ENCODE measurements around the gene TLE6.
A peak's percentile ranks its signal among the peaks of the same experiment; 100 is the strongest.
"Not testable (repeated sequence)": the region's sequence is repeated elsewhere in the genome, so short reads cannot be mapped to it uniquely, and the experiment has no call there.

Gene TLE6

DNA sequence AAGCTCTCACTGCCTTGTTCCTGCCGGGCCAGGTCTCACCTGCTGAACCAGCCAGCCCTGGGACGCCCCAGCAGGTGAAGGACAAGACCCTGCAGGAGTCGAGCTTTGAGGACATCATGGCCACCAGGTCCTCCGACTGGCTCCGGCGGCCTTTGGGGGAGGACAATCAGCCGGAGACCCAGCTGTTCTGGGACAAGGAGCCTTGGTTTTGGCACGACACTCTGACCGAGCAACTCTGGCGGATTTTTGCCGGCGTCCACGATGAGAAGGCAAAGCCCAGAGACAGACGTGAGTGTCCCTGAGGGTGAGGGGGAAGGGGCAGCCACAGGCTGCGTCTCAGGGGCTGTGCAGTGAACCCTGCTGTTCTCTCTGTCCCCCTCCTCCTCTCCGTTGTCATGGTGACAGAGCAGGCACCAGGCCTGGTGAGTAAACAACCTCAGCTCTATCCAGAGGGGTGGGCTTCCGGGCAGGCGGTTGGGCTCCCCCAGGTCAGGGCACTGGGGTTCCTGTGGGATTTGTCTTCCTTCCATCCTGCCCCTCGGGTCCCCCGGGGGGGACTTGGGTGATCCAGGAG is 9.7 kb downstream of the TLE6 start:
- no peaks in the 10 kb centered on the region for H3K9me3 ChIP-seq (ENCODE audit: control insufficient read depth, low read length)
- peak overlapping the region; percentile 2 for H3K4me3 ChIP-seq (ENCODE audit: extremely low read depth, insufficient read depth, low read length, poor library complexity, severe bottlenecking)
- no peaks in the 10 kb centered on the region for H3K36me3 ChIP-seq (ENCODE audit: control insufficient read depth, insufficient read depth, low read length)
- H3K27ac ChIP-seq (ENCODE audit: low read depth, low read length, severe bottlenecking) = peak overlapping the region; percentile 81
- 10 to 20% methylated on average over 15 to 17 of the region's 20 CpGs for WGBS, 2 experiments (ENCODE audit: insufficient coverage in 2 of 2)
- H3K4me1 ChIP-seq (ENCODE audit: control insufficient read depth, insufficient read depth, low read length, poor library complexity, severe bottlenecking) = peaks cover 18% of the 10 kb centered on the region

GRCh38 chr19:2987797-2988196 is 10.4 kb downstream of the TLE6 start:
- Histone ChIP-seq H3K36me3 (ENCODE audit: control insufficient read depth, insufficient read depth, low read length) (no peaks in the 10 kb centered on the region), H3K9me3 (ENCODE audit: control insufficient read depth, low read length) (no peaks in the 10 kb centered on the region), H3K27ac (ENCODE audit: low read depth, low read length, severe bottlenecking) (peak overlapping the region; percentile 81), H3K4me1 (ENCODE audit: control insufficient read depth, insufficient read depth, low read length, poor library complexity, severe bottlenecking) (peaks cover 18% of the 10 kb centered on the region), H3K4me3 (ENCODE audit: extremely low read depth, insufficient read depth, low read length, poor library complexity, severe bottlenecking) (no peak overlapping the region)
- WGBS, 2 experiments (ENCODE audit: insufficient coverage in 2 of 2) = 76% methylated on average over 6 to 11 of the region's 12 CpGs

GRCh38 chr19:2988568-2988967 is 11.2 kb downstream of the TLE6 start:
- H3K27ac ChIP-seq (ENCODE audit: low read depth, low read length, severe bottlenecking) = no peak overlapping the region
- no peaks in the 10 kb centered on the region for H3K9me3 ChIP-seq (ENCODE audit: control insufficient read depth, low read length)
- H3K4me1 ChIP-seq (ENCODE audit: control insufficient read depth, insufficient read depth, low read length, poor library complexity, severe bottlenecking) = peaks cover 18% of the 10 kb centered on the region
- H3K4me3 ChIP-seq (ENCODE audit: extremely low read depth, insufficient read depth, low read length, poor library complexity, severe bottlenecking) = no peak overlapping the region
- no peaks in the 10 kb centered on the region for H3K36me3 ChIP-seq (ENCODE audit: control insufficient read depth, insufficient read depth, low read length)
- WGBS, 2 experiments (ENCODE audit: insufficient coverage in 2 of 2) = 81 to 91% methylated on average over 3 of the region's 3 CpGs

- no peak overlapping the region for H3K27ac ChIP-seq (ENCODE audit: low read depth, low read length, severe bottlenecking)
- peaks cover 13% of the 10 kb centered on the region for H3K4me1 ChIP-seq (ENCODE audit: control insufficient read depth, insufficient read depth, low read length, poor library complexity, severe bottlenecking)
- WGBS, 2 experiments (ENCODE audit: insufficient coverage in 2 of 2) = 81 to 83% methylated on average over 12 to 15 of the region's 15 CpGs
- H3K9me3 ChIP-seq (ENCODE audit: control insufficient read depth, low read length) = no peaks in the 10 kb centered on the region
- H3K36me3 ChIP-seq (ENCODE audit: control insufficient read depth, insufficient read depth, low read length) = no peaks in the 10 kb centered on the region
- no peak overlapping the region for H3K4me3 ChIP-seq (ENCODE audit: extremely low read depth, insufficient read depth, low read length, poor library complexity, severe bottlenecking)
These were observed 12.0 kb downstream of the TLE6 start for GRCh38 chr19:2989236-2989946.

DNA sequence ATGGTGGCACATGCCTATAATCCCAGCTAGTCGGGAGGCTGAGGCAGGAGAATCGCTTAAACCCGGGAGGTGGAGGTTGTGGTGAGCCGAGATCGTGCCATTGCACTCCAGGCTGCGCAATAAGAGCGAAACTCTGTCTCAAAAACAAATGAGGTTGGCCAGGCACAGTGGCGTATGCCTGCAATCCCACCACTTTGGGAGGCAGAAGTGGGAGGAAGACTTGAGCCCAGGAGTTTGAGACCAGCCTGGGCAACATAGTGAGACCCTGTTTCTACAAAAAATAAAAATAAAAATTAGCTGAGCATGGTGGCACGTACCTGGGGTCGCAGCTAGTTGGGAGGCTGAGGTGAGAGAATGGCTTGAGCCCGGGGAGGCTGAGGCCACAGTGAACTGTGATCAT is 15.0 kb downstream of the TLE6 start:
- H3K27ac ChIP-seq (ENCODE audit: low read depth, low read length, severe bottlenecking); H3K4me1 ChIP-seq (ENCODE audit: control insufficient read depth, insufficient read depth, low read length, poor library complexity, severe bottlenecking): not testable (repeated sequence)
- WGBS, 2 experiments (ENCODE audit: insufficient coverage in 2 of 2) = 87 to 93% methylated on average over 11 of the region's 11 CpGs

DNA sequence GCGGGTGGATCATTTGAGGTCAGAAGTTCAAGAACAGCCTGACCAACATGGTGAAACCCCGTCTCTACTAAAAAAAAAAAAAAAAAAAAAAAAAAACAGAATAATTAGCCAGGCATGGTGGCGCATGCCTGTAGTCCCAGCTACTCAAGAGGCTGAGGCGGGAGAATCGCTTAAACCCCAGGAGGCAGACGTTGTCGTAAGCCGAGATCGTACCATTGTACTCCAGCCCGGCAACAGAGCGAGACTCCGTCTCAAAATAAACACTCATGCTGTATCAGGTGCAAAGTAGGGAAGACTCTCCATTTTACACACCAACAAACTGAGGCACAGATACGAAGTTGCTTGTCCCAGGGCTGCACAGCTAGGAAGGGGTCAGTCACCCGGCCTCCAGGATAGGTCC is 15.6 kb downstream of the TLE6 start:
- Histone ChIP-seq H3K36me3 (ENCODE audit: control insufficient read depth, insufficient read depth, low read length) (no peaks in the 10 kb centered on the region), H3K9me3 (ENCODE audit: control insufficient read depth, low read length) (no peaks in the 10 kb centered on the region), H3K4me3 (ENCODE audit: extremely low read depth, insufficient read depth, low read length, poor library complexity, severe bottlenecking) (no peak overlapping the region), H3K4me1 (ENCODE audit: control insufficient read depth, insufficient read depth, low read length, poor library complexity, severe bottlenecking) (no peaks in the 10 kb centered on the region), H3K27ac (ENCODE audit: low read depth, low read length, severe bottlenecking) (no peak overlapping the region)
- WGBS, 2 experiments (ENCODE audit: insufficient coverage in 2 of 2) = 72 to 83% methylated on average over 9 to 10 of the region's 14 CpGs

More for the DNA sequence above, 15.0 kb downstream of the TLE6 start:
- not testable (repeated sequence) for H3K4me3 ChIP-seq (ENCODE audit: extremely low read depth, insufficient read depth, low read length, poor library complexity, severe bottlenecking); H3K36me3 ChIP-seq (ENCODE audit: control insufficient read depth, insufficient read depth, low read length); H3K9me3 ChIP-seq (ENCODE audit: control insufficient read depth, low read length)

- Histone ChIP-seq H3K4me1 (ENCODE audit: control insufficient read depth, insufficient read depth, low read length, poor library complexity, severe bottlenecking) (no peaks in the 10 kb centered on the region), H3K9me3 (ENCODE audit: control insufficient read depth, low read length) (no peaks in the 10 kb centered on the region), H3K27ac (ENCODE audit: low read depth, low read length, severe bottlenecking) (no peak overlapping the region), H3K36me3 (ENCODE audit: control insufficient read depth, insufficient read depth, low read length) (no peaks in the 10 kb centered on the region), H3K4me3 (ENCODE audit: extremely low read depth, insufficient read depth, low read length, poor library complexity, severe bottlenecking) (no peak overlapping the region)
- 86% methylated on average over 6 of the region's 9 CpGs; no CpG with 5 or more reads in 1 of the 2 experiments for WGBS, 2 experiments (ENCODE audit: insufficient coverage in 2 of 2)
These were observed 16.2 kb downstream of the TLE6 start for GRCh38 chr19:2993579-2993978.

DNA sequence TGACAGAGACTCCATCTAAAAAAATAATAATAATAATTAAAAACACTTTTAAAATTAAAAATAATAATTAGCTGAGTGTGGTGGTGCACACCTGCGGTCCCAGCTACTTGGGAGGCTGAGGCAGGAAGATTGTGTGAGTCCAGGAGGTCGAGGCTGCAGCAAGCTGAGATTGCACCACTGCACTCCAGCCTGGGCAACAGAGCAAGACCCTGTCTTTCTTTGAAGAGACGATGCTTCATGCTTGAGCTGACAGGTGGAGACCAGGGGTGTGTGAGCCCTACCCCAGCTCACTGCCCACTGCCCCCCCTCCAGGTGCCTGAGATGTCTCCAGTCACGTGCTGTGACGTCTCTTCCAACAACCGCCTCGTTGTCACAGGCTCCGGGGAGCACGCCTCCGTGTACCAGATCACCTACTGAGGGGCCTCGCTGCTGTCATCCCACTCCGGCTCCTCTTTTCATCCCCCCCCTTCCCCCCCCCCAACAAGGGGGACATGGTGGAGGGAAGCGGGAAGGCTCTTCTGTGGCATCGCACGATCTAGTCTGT is 17.3 kb downstream of the TLE6 start:
- Histone ChIP-seq H3K4me1 (ENCODE audit: control insufficient read depth, insufficient read depth, low read length, poor library complexity, severe bottlenecking) (no peaks in the 10 kb centered on the region), H3K36me3 (ENCODE audit: control insufficient read depth, insufficient read depth, low read length) (no peaks in the 10 kb centered on the region)
- 74 to 81% methylated on average over 8 to 9 of the region's 15 CpGs for WGBS, 2 experiments (ENCODE audit: insufficient coverage in 2 of 2)

GRCh38 chr19:2997720-2998119 is 20.4 kb downstream of the TLE6 start:
- H3K36me3 ChIP-seq (ENCODE audit: control insufficient read depth, insufficient read depth, low read length) = no peaks in the 10 kb centered on the region
- 78 to 82% methylated on average over 9 to 11 of the region's 13 CpGs for WGBS, 2 experiments (ENCODE audit: insufficient coverage in 2 of 2)
- H3K4me1 ChIP-seq (ENCODE audit: control insufficient read depth, insufficient read depth, low read length, poor library complexity, severe bottlenecking) = no peaks in the 10 kb centered on the region
- no peak overlapping the region for H3K4me3 ChIP-seq (ENCODE audit: extremely low read depth, insufficient read depth, low read length, poor library complexity, severe bottlenecking)
- no peaks in the 10 kb centered on the region for H3K9me3 ChIP-seq (ENCODE audit: control insufficient read depth, low read length)
- H3K27ac ChIP-seq (ENCODE audit: low read depth, low read length, severe bottlenecking) = no peak overlapping the region

More for the DNA sequence above, 17.3 kb downstream of the TLE6 start:
- H3K4me3 ChIP-seq (ENCODE audit: extremely low read depth, insufficient read depth, low read length, poor library complexity, severe bottlenecking) = no peak overlapping the region
- no peak overlapping the region for H3K27ac ChIP-seq (ENCODE audit: low read depth, low read length, severe bottlenecking)
- no peaks in the 10 kb centered on the region for H3K9me3 ChIP-seq (ENCODE audit: control insufficient read depth, low read length)

- H3K27ac ChIP-seq (ENCODE audit: low read depth, low read length, severe bottlenecking) = no peak overlapping the region
- H3K4me1 ChIP-seq (ENCODE audit: control insufficient read depth, insufficient read depth, low read length, poor library complexity, severe bottlenecking) = no peaks in the 10 kb centered on the region
- H3K9me3 ChIP-seq (ENCODE audit: control insufficient read depth, low read length) = no peaks in the 10 kb centered on the region
- H3K36me3 ChIP-seq (ENCODE audit: control insufficient read depth, insufficient read depth, low read length) = no peaks in the 10 kb centered on the region
- no peak overlapping the region for H3K4me3 ChIP-seq (ENCODE audit: extremely low read depth, insufficient read depth, low read length, poor library complexity, severe bottlenecking)
- 93 to 99% methylated on average over 11 of the region's 11 CpGs for WGBS, 2 experiments (ENCODE audit: insufficient coverage in 2 of 2)
These were observed 21.3 kb downstream of the TLE6 start for GRCh38 chr19:2998642-2999041.

DNA sequence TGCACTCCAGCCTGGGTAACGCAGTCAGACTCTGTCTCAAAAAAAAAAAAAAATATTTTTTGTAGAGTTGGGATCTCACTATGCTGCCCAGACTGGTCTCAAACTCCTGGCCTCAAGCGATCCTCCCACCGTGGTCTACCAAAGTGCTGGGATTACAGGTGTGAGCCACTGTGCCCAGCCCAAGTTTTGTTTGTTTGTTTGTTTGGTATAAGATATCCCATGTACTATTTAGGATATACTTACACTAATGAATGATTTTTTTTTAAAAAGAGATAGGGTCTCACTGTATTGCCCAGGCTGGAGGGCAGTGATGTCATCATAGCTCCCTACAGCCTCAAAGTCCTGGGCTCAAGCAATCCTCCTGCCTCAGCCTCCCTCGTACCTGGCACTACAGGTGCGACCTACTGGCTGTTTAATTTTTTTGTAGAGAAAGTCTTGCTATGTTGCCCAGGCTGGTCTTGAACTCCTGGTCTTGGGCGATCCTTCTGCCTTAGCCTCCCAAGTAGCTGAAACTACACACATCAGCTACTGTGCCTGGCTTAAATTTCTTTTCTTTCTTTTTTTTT is 24.0 kb downstream of the TLE6 start:
- Histone ChIP-seq H3K4me1 (ENCODE audit: control insufficient read depth, insufficient read depth, low read length, poor library complexity, severe bottlenecking) (no peaks in the 10 kb centered on the region), H3K36me3 (ENCODE audit: control insufficient read depth, insufficient read depth, low read length) (no peaks in the 10 kb centered on the region), H3K9me3 (ENCODE audit: control insufficient read depth, low read length) (no peaks in the 10 kb centered on the region), H3K4me3 (ENCODE audit: extremely low read depth, insufficient read depth, low read length, poor library complexity, severe bottlenecking) (no peak overlapping the region), H3K27ac (ENCODE audit: low read depth, low read length, severe bottlenecking) (no peak overlapping the region)
- WGBS, 2 experiments (ENCODE audit: insufficient coverage in 2 of 2) = 95% methylated on average over 4 of the region's 6 CpGs; no CpG with 5 or more reads in 1 of the 2 experiments
